ENCODE measurements around the gene POTED.
"Not testable (repeated sequence)": the region's sequence is repeated elsewhere in the genome, so short reads cannot be mapped to it uniquely, and the experiment has no call there.

POTED gene

GRCh38 chr21:13609477-13609876, at the start of gene POTED:
TSS of gene POTED (plus strand) at chr21:13609777. CDS start at chr21:13610229, 452 bp downstream.
- not testable (repeated sequence) for DNase-seq

- not testable (repeated sequence) for DNase-seq
Observed at GRCh38 chr21:13650101-13650500, 40.5 kb downstream of the POTED start.

DNA sequence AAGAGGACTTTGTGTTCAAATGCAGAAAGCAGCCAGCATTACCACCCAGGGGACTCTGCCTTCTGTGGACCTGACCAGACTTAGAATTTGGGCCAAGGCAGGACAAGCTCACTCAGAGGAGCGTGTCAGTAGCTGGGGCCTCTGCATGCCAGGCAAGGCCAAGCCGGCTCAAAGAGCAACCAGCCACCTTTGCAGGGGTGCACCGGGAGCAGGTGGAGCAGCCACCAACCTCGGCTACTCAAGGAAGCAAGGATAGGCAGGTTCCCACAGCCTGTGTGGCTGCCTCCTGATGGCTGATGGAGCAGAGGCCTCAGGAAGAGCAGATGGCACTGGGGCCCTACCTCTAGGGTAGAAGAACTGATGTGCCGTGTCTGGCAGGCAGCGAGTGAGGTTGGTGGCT, 42.2 kb downstream of the POTED start:
- DNase-seq, result not testable (repeated sequence)
